Dermis microvascular lymphatic vessel endothelial cell (primary cell): Measurements from ENCODE around the gene SECTM1. TPM values are rescaled to one million over a fixed set of nuclear protein-coding genes. Genes with fewer than 3 reads are reported as not detected.
A peak's percentile ranks its signal among the peaks of the same experiment; 100 is the strongest.

Source experiments
- DNase-seq, 2 donors: peaks; one replicate each; pipeline versions ENCODE4 v3.0.0 to v3.0.0-alpha.2; 2010; ENCODE audit warnings: low read depth in 2 of 2
- total RNA-seq: library from RNA; depleted of rRNA; stranded (reverse); fragments of >200 nt; gene quantifications from 2 replicates; pipeline ENCODE4 v1.2.1, GENCODE V29; 2014

SECTM1 gene
- total RNA-seq, 1 donor from 2014 or later: 0.26 TPM

DNA sequence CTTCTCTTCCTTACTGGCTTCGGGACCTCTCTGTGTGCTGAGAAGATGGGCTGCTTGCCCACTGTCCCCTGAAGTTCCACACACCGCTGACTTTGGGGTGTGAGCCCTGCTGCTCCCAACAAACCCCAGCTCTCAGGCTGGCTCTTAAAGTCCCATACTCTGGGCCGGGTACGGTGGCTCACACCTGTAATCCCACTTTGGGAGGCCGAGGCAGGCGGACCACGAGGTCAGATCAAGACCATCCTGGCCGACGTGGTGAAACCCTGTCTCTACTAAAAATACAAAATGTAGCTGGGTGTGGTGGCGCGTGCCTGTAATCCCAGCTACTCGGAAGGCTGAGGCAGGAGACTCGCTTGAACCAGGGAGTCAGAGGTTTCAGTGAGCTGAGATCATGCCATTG lies 33.3 kb downstream of the SECTM1 start:
- no peak for DNase-seq

DNA sequence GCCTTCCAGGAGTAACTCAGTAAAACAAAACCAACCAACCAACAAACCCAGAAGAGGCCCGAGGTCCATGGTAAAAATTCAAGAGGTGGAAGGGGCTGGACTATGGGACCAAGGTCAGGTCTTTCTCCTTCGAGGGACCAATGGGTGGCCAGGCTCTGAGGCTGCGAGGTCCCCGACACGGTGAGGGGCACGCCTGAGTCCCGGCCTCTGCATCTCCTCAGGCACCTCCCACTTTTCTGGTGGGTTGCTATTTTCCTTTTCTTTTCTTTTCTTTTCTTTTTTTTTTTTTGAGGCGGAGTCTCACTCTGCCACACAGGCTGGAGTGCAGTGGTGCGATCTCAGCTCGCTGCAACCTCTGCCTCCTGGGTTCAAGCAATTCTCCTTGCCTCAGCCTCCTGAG lies 34.1 kb downstream of the SECTM1 start:
- DNase-seq: no peak

GRCh38 chr17:82298538-82299421 lies 34.8 kb downstream of the SECTM1 start:
- DNase-seq: no peak

GRCh38 chr17:82297714-82298537 lies 35.6 kb downstream of the SECTM1 start:
- DNase-seq: peak; percentile 85 to 91

- DNase-seq: peak; percentile 86 to 91
Observed at GRCh38 chr17:82297280-82297713, 36.3 kb downstream of the SECTM1 start.

DNA sequence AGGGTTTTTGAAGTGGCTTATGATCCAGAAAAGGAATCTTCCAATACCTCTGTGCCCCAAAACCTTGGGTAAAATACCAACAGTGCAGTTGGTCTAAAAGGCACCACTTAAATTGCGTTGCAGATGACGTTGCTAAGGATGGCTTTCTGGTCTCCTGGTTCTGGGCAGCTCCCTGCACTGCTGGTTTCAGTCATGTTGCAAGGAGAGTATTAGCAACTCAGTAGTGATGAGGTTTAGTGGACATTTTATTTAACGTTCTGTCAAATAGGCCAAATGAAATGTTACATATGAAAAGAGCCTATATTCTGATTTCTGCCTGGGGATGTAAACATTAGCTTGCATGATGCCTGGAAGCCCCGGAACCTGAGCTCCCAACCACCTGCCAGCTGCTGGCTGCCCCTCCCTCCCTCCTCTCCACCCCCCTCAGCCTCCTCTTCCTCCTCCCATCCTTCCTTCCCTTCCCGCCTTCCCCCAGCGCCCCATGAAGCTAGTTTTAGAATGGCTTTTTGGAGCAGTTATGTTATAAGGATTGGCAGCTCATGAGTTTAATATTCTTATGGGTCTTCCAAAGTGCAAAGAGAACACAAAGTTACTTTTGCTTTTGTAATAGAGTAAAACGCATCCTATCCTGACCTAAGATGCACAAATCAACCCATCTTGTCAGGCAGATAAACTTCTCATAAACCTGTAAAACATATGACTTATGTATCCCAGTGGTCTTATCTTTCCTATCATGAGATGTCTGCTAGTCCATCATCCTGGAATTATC lies 36.9 kb downstream of the SECTM1 start:
- no peak for DNase-seq

DNA sequence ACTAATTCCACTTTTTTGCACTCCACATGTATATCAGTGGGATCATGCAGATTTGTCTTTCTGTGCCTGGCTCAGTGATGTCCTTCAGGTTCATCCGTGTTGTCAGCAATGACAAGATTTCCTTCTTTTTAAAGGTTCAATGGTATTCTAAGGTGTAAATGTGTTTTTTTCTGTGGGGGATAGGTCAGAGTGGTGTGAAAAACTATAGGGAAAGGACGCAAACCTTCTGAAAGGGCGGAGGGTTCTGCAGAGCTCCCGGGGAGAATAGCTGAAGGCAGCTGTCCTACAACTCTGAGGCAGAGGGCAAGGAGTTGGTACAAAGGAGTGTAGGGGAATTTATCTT lies 38.1 kb downstream of the SECTM1 start:
- DNase-seq: no peak

DNA sequence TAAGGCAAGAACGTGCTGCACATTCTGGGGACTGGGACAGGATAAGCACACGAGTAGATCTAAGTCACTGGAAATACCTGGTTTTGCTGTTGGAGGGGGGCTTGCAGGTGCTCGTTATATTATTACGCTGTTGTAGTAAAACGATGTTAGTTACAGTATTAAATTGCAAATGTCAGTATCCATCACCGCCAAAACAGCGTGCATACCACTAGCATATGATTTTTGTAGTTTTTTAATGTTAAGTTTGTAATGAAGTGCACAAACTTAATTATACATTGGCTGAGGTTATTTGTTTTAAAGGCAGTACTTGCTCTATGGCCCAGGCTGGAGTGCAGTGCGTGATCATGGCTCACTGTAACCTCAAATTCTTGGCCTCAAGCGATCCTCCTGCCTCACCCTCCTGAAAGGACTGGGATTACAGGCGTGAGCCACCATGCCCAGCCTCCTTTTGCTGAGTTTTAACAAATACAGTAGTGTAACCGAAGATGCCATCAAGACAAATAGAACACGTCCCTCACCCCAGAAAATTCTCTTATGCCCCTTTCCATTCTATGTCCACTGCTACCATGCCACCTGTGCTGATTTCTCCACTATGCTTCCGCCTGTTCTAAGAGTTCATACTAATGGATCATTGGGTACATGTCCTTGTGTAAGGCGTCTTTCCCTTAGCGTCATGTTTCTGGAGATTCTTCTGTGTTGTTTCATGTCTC lies 39.3 kb downstream of the SECTM1 start:
- peak in 1 of 2 donors; percentile 11 for DNase-seq

DNA sequence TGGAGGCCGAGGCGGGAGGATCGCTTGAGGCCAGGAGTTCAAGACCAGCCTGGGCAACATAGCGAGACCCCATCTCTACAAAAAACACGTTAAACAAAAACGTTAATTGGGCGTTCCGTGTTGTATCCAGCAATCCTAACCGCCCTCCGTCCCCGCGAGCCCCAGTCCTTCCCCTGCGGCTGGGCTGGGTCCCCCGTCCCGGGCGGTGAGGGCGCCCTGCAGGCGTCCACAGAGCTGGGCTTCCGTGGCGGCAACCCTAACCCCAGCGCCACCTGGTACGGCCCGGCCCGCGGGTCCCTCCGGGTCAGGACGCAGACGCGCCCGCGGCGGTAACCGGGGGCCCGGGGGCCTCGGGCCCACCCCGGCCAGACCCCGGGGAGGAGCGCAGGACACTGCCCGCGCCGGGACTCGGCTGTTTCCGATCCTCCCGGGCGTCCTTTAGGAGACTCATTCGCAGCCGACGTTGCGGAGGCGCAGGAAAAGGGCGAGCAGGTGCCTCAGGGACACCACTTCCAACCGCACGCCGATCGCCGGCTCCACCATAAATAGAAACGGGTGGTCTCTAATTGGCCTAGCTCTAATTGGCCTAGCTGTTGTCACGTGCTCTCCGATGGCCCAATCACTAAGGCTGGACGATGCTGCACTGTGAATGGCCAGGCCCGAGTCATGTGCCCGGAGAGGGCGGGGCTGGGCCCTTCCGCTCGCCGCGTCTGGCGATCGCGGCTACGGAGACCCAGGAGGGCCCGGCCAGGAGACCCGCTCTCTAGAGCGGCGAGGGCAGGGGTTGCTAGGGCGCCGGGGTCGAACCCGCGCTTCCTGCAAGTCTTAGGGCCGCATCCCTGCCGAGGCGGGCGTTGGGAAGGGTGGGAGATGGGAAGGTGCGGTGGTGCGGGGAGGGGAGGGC lies 41.1 kb downstream of the SECTM1 start:
- DNase-seq: peak; percentile 97 to 99

DNA sequence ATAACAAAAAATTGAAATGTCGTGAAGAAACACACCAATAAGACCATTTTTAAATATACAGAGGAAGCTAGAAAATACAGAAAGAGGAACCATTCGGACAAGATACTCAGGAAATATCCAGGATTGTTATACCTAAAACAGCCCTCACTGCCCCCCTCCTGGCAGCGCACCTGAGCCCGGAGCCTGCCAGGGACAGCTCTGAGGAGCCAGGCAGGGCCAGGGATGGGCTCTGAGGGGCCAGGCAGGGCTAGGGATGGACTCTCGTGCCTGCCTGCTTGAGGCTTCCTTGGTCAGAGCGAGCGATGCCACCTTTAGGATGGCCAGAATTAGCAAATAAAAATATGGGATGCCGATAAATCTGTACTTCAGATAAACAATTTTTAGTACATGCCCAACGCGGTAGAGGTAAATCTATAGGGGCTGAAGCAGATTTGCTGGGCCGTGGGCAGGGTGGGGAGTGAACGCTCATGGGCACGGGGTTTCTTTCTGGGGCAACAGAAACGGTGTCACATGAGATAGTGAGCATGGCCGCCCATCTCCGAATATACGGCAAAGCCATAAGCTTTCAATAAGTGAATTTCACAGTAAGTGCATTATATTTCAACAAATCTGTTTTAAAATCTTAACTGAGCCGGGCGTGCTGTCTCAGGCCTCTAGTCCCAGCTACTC lies 41.9 kb downstream of the SECTM1 start:
- DNase-seq: no peak

GRCh38 chr17:82287868-82288801 lies 45.4 kb downstream of the SECTM1 start:
- peak in 1 of 2 donors; percentile 77 for DNase-seq

- DNase-seq: no peak
Observed at GRCh38 chr17:82287013-82287867, 46.3 kb downstream of the SECTM1 start.

- no peak for DNase-seq
Observed at GRCh38 chr17:82285141-82285540, 48.4 kb downstream of the SECTM1 start.

DNA sequence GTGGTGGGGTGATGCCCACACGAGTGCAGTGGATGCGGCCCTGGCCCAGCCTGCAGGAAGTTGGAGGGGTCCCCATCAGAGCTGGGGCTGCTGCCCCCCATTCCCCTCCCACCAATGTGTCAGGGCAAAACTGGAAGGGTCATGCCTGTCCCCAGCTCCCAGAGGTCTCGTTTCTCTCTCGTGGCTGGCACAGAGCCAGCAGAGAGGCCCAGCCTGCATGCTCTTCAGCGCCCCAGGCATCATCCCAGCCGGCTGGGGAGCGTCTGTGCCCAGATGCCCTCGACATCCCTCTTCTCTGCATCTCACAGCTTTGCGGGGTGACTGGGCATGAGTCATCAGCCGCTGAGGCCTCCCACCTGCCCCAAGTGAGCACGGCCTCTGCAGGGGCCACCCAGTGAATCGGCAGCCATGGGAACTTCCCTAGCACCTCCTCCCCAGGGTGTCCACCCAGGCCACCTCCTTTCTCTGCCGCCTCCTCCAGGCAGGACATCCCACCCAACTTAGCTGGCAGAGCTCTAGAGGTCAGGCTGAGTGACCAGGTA lies 50.3 kb downstream of the SECTM1 start:
- peak in 1 of 2 donors; percentile 23 for DNase-seq

DNA sequence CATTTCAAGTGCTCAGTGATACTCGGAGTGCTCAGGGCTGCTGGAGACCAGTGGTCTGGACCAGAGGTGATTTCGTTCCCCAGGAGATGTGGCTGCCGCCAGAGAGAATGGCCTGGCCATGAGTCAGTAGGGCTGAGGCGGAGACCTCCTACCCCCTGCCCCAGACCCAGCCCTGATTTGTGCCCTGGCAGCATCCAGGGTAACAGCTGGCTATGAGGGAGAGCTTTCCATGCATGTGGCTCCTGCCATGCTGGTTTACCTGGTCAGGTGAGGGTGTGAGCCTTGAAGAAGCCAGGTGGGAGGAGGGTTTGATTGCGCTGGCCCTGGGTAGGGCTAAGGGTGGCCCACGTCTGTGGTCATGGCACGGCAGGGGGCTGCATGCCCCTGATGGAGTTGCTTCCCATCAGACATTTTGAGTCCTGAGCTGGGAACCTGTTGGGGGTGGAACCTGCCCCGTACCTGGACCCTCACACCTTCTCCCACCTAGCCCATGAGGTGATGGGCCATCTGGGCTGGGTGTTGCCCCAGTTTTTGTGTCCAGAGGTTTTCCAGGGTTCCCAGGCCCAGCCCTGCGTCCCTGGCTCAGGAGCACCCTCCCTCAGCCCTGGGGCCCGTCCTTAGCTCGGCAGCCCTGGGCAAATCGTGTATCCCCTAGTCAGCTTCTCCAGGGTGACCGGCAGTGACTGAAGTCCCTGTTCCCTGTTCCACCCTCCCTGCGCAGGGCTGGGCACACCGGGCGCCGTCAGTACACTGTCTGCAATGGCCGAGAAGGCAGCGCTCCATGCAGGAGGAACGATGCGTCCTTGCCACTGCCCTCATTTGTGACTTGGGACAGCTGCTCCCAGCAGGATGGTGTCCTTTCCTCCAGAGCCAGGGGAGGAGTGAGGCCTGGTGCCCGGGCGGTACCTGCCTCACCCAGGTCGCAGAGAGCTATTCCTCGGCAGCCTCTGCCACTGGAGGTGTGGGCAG lies 51.0 kb downstream of the SECTM1 start:
- no peak for DNase-seq
